DND-41 (cell line): Measurements from ENCODE around the gene USP7.
A peak's percentile ranks its signal among the peaks of the same experiment; 100 is the strongest.

Experiments
- ATAC-seq: fragments of 200-7000 bp; cut with Tn5 transposase; 3 replicates; pipeline ENCODE4 v1.9.1; 2021; ENCODE audit warnings: low read depth; ENCODE audit not compliant: insufficient read depth
- DNase-seq: peaks from one replicate; pipeline ENCODE4 v3.0.0-alpha.2; 2020
- H2AFZ ChIP-seq: 2 replicates; pipeline ENCODE4 v1.6.0; 2012; ENCODE audit warnings: low read depth, low read length
- H3K27ac ChIP-seq: 2 replicates; pipeline ENCODE4 v1.5.1; 2012; ENCODE audit warnings: low read length, inconsistent platforms
- H3K27me3 ChIP-seq: fragments of 200-600 bp; sonication (generic); 2 replicates; pipeline ENCODE4 v1.6.0; 2012; ENCODE audit warnings: low read length, mild to moderate bottlenecking, inconsistent platforms; ENCODE audit not compliant: insufficient read depth, poor library complexity
- H3K36me3 ChIP-seq: 2 replicates; pipeline ENCODE4 v1.5.1; 2012; ENCODE audit warnings: low read length, inconsistent platforms; ENCODE audit not compliant: insufficient read depth
- H3K4me1 ChIP-seq: 2 replicates; pipeline ENCODE4 v1.5.1; 2012; ENCODE audit warnings: mild to moderate bottlenecking, low read length; ENCODE audit not compliant: insufficient read depth
- H3K4me2 ChIP-seq: 2 replicates; pipeline ENCODE4 v1.6.0; 2012; ENCODE audit warnings: mild to moderate bottlenecking, moderate library complexity, low read length, inconsistent platforms; ENCODE audit not compliant: insufficient read depth
- H3K4me3 ChIP-seq, 2 experiments: fragments of 200-600 bp in 1 of 2; shearing (Covaris generic) in 1 of 2; 2 replicates each; pipeline ENCODE4 v1.5.1; 2012 to 2016; ENCODE audit warnings: inconsistent platforms in 2 of 2, low read length in 2 of 2, mild to moderate bottlenecking in 2 of 2, low read depth in 1 of 2, moderate library complexity in 1 of 2
- H3K79me2 ChIP-seq: 2 replicates; pipeline ENCODE4 v1.6.0; 2012; ENCODE audit warnings: low read length, inconsistent platforms; ENCODE audit not compliant: insufficient read depth
- H3K9ac ChIP-seq: 2 replicates; pipeline ENCODE4 v1.6.0; 2012; ENCODE audit warnings: low read depth, mild to moderate bottlenecking, inconsistent platforms, low read length, moderate library complexity
- H3K9me3 ChIP-seq: 2 replicates; pipeline ENCODE4 v1.5.1; 2012; ENCODE audit warnings: low read length, moderate library complexity, mild to moderate bottlenecking, inconsistent platforms; ENCODE audit not compliant: insufficient read depth, severe bottlenecking
- H4K20me1 ChIP-seq: 2 replicates; pipeline ENCODE4 v1.6.0; 2012; ENCODE audit warnings: low read length; ENCODE audit not compliant: insufficient read depth
- CTCF ChIP-seq: IDR thresholded peaks from 2 replicates; pipeline ENCODE4 v1.5.1; 2012; ENCODE audit warnings: borderline replicate concordance, low read length, moderate library complexity, mild to moderate bottlenecking; ENCODE audit not compliant: poor library complexity, severe bottlenecking; ENCODE audit errors: extremely low read depth
- EZH2 ChIP-seq: IDR thresholded peaks from 3 replicates; pipeline ENCODE4 v1.6.1; 2012; ENCODE audit warnings: borderline replicate concordance, low read depth, mild to moderate bottlenecking, moderate library complexity, low read length, inconsistent platforms; ENCODE audit not compliant: severe bottlenecking

Gene USP7

GRCh38 chr16:8963821-8964441 is at the start of gene USP7:
USP7 (minus strand) TSS chr16:8963906; CDS start chr16:8963285, 621 bp downstream.
- DNase-seq (peak; percentile 91), ATAC-seq (peak; percentile 85)
- peaks cover 44% of the 10 kb centered on the region for H3K4me1 ChIP-seq
- H3K79me2 ChIP-seq: peaks cover 51% of the 10 kb centered on the region
- peaks cover 11% of the 10 kb centered on the region; the same call in 1 of the 2 replicates for H3K36me3 ChIP-seq
- TF ChIP-seq EZH2 (no peak), CTCF (no peak)
- no peaks in the 10 kb centered on the region for H3K27me3 ChIP-seq
- peak within 1 kb of the TSS; percentile 84 for H3K27ac ChIP-seq
- peaks cover 41% of the 10 kb centered on the region for H4K20me1 ChIP-seq
- peak within 1 kb of the TSS; percentile 65 to 74 for H3K4me3 ChIP-seq
- peak within 1 kb of the TSS; percentile 76 for H2AFZ ChIP-seq
- H3K9me3 ChIP-seq: no peaks in the 10 kb centered on the region
- peak within 1 kb of the TSS; percentile 93 for H3K4me2 ChIP-seq
- peak within 1 kb of the TSS; percentile 94 for H3K9ac ChIP-seq

- no peaks in the 10 kb centered on the region for H3K36me3 ChIP-seq
- H3K27ac ChIP-seq: no peak overlapping the region
- no peak for TF ChIP-seq CTCF
- no peak for TF ChIP-seq EZH2
- DNase-seq (no peak), ATAC-seq (no peak)
- H3K79me2 ChIP-seq: no peaks in the 10 kb centered on the region
- peaks cover 8% of the 10 kb centered on the region for H3K9me3 ChIP-seq
- no peak overlapping the region for H3K4me3 ChIP-seq
- no peaks in the 10 kb centered on the region for H3K4me1 ChIP-seq
- H2AFZ ChIP-seq: no peak overlapping the region
- H3K9ac ChIP-seq: no peak overlapping the region
- no peaks in the 10 kb centered on the region for H4K20me1 ChIP-seq
- no peaks in the 10 kb centered on the region for H3K27me3 ChIP-seq
- H3K4me2 ChIP-seq: no peak overlapping the region
Measured at GRCh38 chr16:9013508-9013864, 49.8 kb upstream of the USP7 start.

GRCh38 chr16:9012848-9013507 is 49.3 kb upstream of the USP7 start:
- Histone ChIP-seq H3K9ac (no peak overlapping the region), H2AFZ (no peak overlapping the region), H3K4me3 (no peak overlapping the region), H3K4me2 (no peak overlapping the region), H3K36me3 (no peaks in the 10 kb centered on the region), H4K20me1 (no peaks in the 10 kb centered on the region), H3K27ac (no peak overlapping the region), H3K79me2 (no peaks in the 10 kb centered on the region), H3K9me3 (peaks cover 8% of the 10 kb centered on the region), H3K4me1 (no peaks in the 10 kb centered on the region), H3K27me3 (no peaks in the 10 kb centered on the region)
- no peak for TF ChIP-seq EZH2
- ATAC-seq: no peak
- DNase-seq: no peak

- Histone ChIP-seq H3K4me3 (no peak overlapping the region), H3K79me2 (no peaks in the 10 kb centered on the region), H3K27ac (no peak overlapping the region), H3K27me3 (no peaks in the 10 kb centered on the region), H3K9ac (no peak overlapping the region), H3K9me3 (peaks cover 8% of the 10 kb centered on the region), H3K4me1 (no peaks in the 10 kb centered on the region), H3K4me2 (no peak overlapping the region), H3K36me3 (no peaks in the 10 kb centered on the region), H4K20me1 (no peaks in the 10 kb centered on the region), H2AFZ (no peak overlapping the region)
- DNase-seq (no peak), ATAC-seq (no peak)
- TF ChIP-seq CTCF (no peak), EZH2 (no peak)
Measured at GRCh38 chr16:9012330-9012729, 48.6 kb upstream of the USP7 start.
